ENCODE results near the gene LILRA5. TPM values are rescaled to one million over a fixed set of nuclear protein-coding genes. Genes with fewer than 3 reads are reported as not detected.

LILRA5 gene
- total RNA-seq, 1 donor from 2014 or later, result 1.8 TPM

Small RNA genes lying within 50 kb of the gene (microRNA-seq; reads per million reads assigned to microRNA genes)
- not detected for gene MIR4752

Other genes with a start within 250 kb of the LILRA5 start
- gene VSTM1, start 249.3 kb downstream of the LILRA5 start, total RNA-seq, result not detected
- gene TARM1, start 231.8 kb downstream of the LILRA5 start, total RNA-seq, result not detected
- gene OSCAR, start 212.4 kb downstream of the LILRA5 start, total RNA-seq, result 0.70 TPM
- gene NDUFA3, start 210.3 kb downstream of the LILRA5 start, total RNA-seq, result 561 TPM
- 13.4 TPM for gene TFPT, start 197.5 kb downstream of the LILRA5 start, total RNA-seq
- gene PRPF31, start 197.4 kb downstream of the LILRA5 start, total RNA-seq, result 39.5 TPM
- gene CNOT3, start 175.4 kb downstream of the LILRA5 start, total RNA-seq, result 17.6 TPM
- gene LENG1, start 153.4 kb downstream of the LILRA5 start, total RNA-seq, result 6.6 TPM
- gene TMC4, start 140.0 kb downstream of the LILRA5 start, total RNA-seq, result 0.97 TPM
- 15.1 TPM for gene MBOAT7, start 123.6 kb downstream of the LILRA5 start, total RNA-seq
- gene TSEN34, start 121.9 kb downstream of the LILRA5 start, total RNA-seq, result 16.1 TPM
- 681 TPM for gene RPS9, start 112.3 kb downstream of the LILRA5 start, total RNA-seq
- 4.0 TPM for gene LILRB3, start 90.2 kb downstream of the LILRA5 start, total RNA-seq
- gene LILRA6, start 70.4 kb downstream of the LILRA5 start, total RNA-seq, result 2.7 TPM
- gene LILRB5, start 55.9 kb downstream of the LILRA5 start, total RNA-seq, result 8.5 TPM
- gene LILRB2, start 32.1 kb downstream of the LILRA5 start, total RNA-seq, result 2.9 TPM
- not detected for gene LILRA4, start 26.0 kb upstream of the LILRA5 start, total RNA-seq
- gene LAIR1, start 51.8 kb upstream of the LILRA5 start, total RNA-seq, result 9.1 TPM
- gene TTYH1, start 102.3 kb upstream of the LILRA5 start, total RNA-seq, result 2.8 TPM
- gene LENG8, start 136.0 kb upstream of the LILRA5 start, total RNA-seq, result 59.0 TPM
- gene LENG9, start 150.6 kb upstream of the LILRA5 start, total RNA-seq, result 1.8 TPM
- gene CDC42EP5, start 160.1 kb upstream of the LILRA5 start, total RNA-seq, result 8.9 TPM
- not detected for gene LAIR2, start 189.7 kb upstream of the LILRA5 start, total RNA-seq

Measured in Right ventricle myocardium inferior (tissue), 1 donor.